Endothelial cell of umbilical vein (primary cell): ENCODE data around the gene KIF19. TPM values are rescaled to one million over a fixed set of nuclear protein-coding genes. Genes with fewer than 3 reads are reported as not detected.

Source experiments
- BruUV-seq: library from RNA; stranded (reverse); fragments of 400-500 nt; replicated peaks from 2 replicates; lab custom pipeline; 2021; lab: Mats Ljungman, UMichigan
- CTCF ChIA-PET: fragments of 300-600, 350-600 bp; sonication (Branson Sonifier 250); formaldehyde crosslinking; loops from one replicate; lab custom pipeline; 2021; ENCODE audit warnings: antibody characterized with exemption, inconsistent platforms; lab: Charles Lee
- POLR2A ChIA-PET: fragments of 300-600, 350-600 bp; sonication (Branson Sonifier 250); formaldehyde crosslinking; loops from one replicate; lab custom pipeline; 2021; ENCODE audit warnings: antibody characterized with exemption, inconsistent platforms; lab: Charles Lee
- DNase-seq: peaks from one replicate; pipeline ENCODE4 v3.0.0-alpha.2; 2011; ENCODE audit warnings: low read depth, low spot score
- FAIRE-seq: peaks from 2 replicates; lab custom pipeline; 2011; peaks lifted over from hg19 to GRCh38; lab: Jason Lieb, UNC
- H2AFZ ChIP-seq: 2 replicates; pipeline ENCODE4 v1.6.0; 2012; ENCODE audit warnings: low read depth, low read length, control low read depth, inconsistent platforms
- H3K27ac ChIP-seq: 2 replicates; pipeline ENCODE4 v1.5.1; 2011; ENCODE audit warnings: low read depth, mild to moderate bottlenecking, control low read depth, low read length, moderate library complexity; ENCODE audit not compliant: insufficient read depth
- H3K27me3 ChIP-seq, 2 experiments: 2 replicates each; pipeline versions ENCODE4 v1.6.0 to v1.6.1; 2011; ENCODE audit warnings: low read length in 2 of 2, mixed read lengths in 1 of 2; ENCODE audit not compliant: control insufficient read depth in 2 of 2, insufficient read depth in 2 of 2
- H3K36me3 ChIP-seq, 2 experiments: 2 replicates in 1 of 2; 3 replicates in 1 of 2; pipeline ENCODE4 v1.5.1; 2011; ENCODE audit warnings: low read length in 2 of 2, mild to moderate bottlenecking in 1 of 2, moderate library complexity in 1 of 2; ENCODE audit not compliant: control insufficient read depth in 2 of 2, insufficient read depth in 2 of 2; ENCODE audit errors: extremely low read depth in 1 of 2
- H3K4me1 ChIP-seq: 3 replicates; pipeline ENCODE4 v1.5.1; 2011; ENCODE audit warnings: mild to moderate bottlenecking, low read length; ENCODE audit not compliant: control insufficient read depth, insufficient read depth; ENCODE audit errors: extremely low read depth
- H3K4me2 ChIP-seq: 2 replicates; pipeline ENCODE4 v1.6.1; 2011; ENCODE audit warnings: low read length, control low read depth, mixed read lengths; ENCODE audit not compliant: insufficient read depth
- H3K4me3 ChIP-seq, 3 experiments: fragments of 200-600 bp in 1 of 3; sonication (generic), shearing (Covaris generic) in 1 of 3; replicated peaks in 1 of 3; 2 replicates each; pipeline ENCODE4 v1.5.1; 2011 to 2016; ENCODE audit warnings: control low read depth in 3 of 3, low read length in 3 of 3, mild to moderate bottlenecking in 2 of 3, inconsistent platforms in 1 of 3, low read depth in 1 of 3, moderate library complexity in 1 of 3; ENCODE audit not compliant: insufficient read depth in 1 of 3
- H3K79me2 ChIP-seq: 2 replicates; pipeline ENCODE4 v1.6.0; 2012; ENCODE audit warnings: low read length, inconsistent platforms; ENCODE audit not compliant: control insufficient read depth, insufficient read depth
- H3K9ac ChIP-seq: replicated peaks from 2 replicates; pipeline ENCODE3; 2011; ENCODE audit warnings: low read length, control low read depth; ENCODE audit not compliant: insufficient read depth; ENCODE audit errors: extremely low read depth
- H3K9me1 ChIP-seq: replicated peaks from 3 replicates; pipeline ENCODE4 v1.6.0; 2011; ENCODE audit warnings: mild to moderate bottlenecking, low read length; ENCODE audit not compliant: control insufficient read depth, insufficient read depth; ENCODE audit errors: extremely low read depth
- H3K9me3 ChIP-seq: replicated peaks from 2 replicates; pipeline ENCODE4 v1.5.1; 2012; ENCODE audit warnings: low read length, inconsistent platforms; ENCODE audit not compliant: control insufficient read depth, insufficient read depth
- H4K20me1 ChIP-seq: replicated peaks from 2 replicates; pipeline ENCODE3; 2011; ENCODE audit warnings: mild to moderate bottlenecking, low read length; ENCODE audit not compliant: control insufficient read depth, insufficient read depth; ENCODE audit errors: extremely low read depth
- EZH2 ChIP-seq: IDR thresholded peaks from 2 replicates; pipeline ENCODE4 v1.6.1; 2012; ENCODE audit warnings: borderline replicate concordance, low read depth, mild to moderate bottlenecking, moderate library complexity, low read length, inconsistent platforms; ENCODE audit not compliant: severe bottlenecking
- FOS ChIP-seq: IDR thresholded peaks from 2 replicates; pipeline ENCODE4 v1.6.1; 2011; ENCODE audit warnings: mild to moderate bottlenecking, low read length, moderate library complexity, borderline replicate concordance; ENCODE audit not compliant: insufficient read depth
- GATA2 ChIP-seq: IDR thresholded peaks from 2 replicates; pipeline ENCODE4 v1.7.0; 2011; ENCODE audit warnings: low read depth, mild to moderate bottlenecking, moderate library complexity, mixed read lengths, low read length; ENCODE audit not compliant: insufficient read length, insufficient read depth
- JUN ChIP-seq: IDR thresholded peaks from 2 replicates; pipeline ENCODE4 v1.6.1; 2011; ENCODE audit warnings: borderline replicate concordance, low read depth; ENCODE audit not compliant: insufficient read length, insufficient read depth
- MYC ChIP-seq: IDR thresholded peaks from one replicate; pipeline ENCODE4 v1.6.1; 2011; ENCODE audit warnings: mild to moderate bottlenecking, low read depth, low read length
- POLR2A ChIP-seq: IDR thresholded peaks from 2 replicates; pipeline ENCODE4 v1.6.1; 2012; ENCODE audit warnings: low read depth, mild to moderate bottlenecking, control low read depth, low read length
- POLR2AphosphoS5 ChIP-seq: IDR thresholded peaks from 2 replicates; pipeline ENCODE4 v1.6.1; 2012; ENCODE audit warnings: low read depth, mild to moderate bottlenecking, control low read depth, low read length, moderate library complexity; ENCODE audit not compliant: insufficient read depth
- dilution Hi-C: fragments of 300-500 bp; cut with MboI; formaldehyde crosslinking; loops from one replicate; pipeline ENCODE4 v1.15.0; 2019; ENCODE audit warnings: low sequenced_read_pairs; ENCODE audit not compliant: extremely low pct_ligation_motif_present
- intact Hi-C: fragments of 100-400 bp; cut with micrococcal nuclease; formaldehyde crosslinking; loops from one replicate; pipeline ENCODE4 v1.10.0; 2022
- polyA plus RNA-seq, 4 experiments: library from polyadenylated mRNA; depleted of rRNA in 3 of 4; stranded (reverse) in 3 of 4; unstranded in 1 of 4; fragments of >200 nt; gene quantifications; 2 replicates each; pipeline versions ENCODE4 v1.2.1 to v1.2.3, GENCODE V29; 2011 to 2012; ENCODE audit warnings: missing spikeins in 1 of 4
- total RNA-seq: library from RNA; stranded (reverse); gene quantifications from 2 replicates; pipeline ENCODE4 v1.2.3, GENCODE V29; 2021
- TF ChIP-seq, protein P1 (sequence below): IDR thresholded peaks from 2 replicates; pipeline ENCODE4 v1.6.1; 2011; ENCODE audit not compliant: insufficient read depth, insufficient read length
- TF ChIP-seq, protein P2 (sequence below), 2 donors: IDR thresholded peaks; 1 replicate in 1 of 2; 2 replicates in 1 of 2; pipeline ENCODE4 v1.5.1; 2011; ENCODE audit warnings: low read length in 2 of 2, mild to moderate bottlenecking in 2 of 2, moderate library complexity in 2 of 2, control low read depth in 1 of 2, inconsistent platforms in 1 of 2, low read depth in 1 of 2; ENCODE audit not compliant: insufficient read depth in 1 of 2; ENCODE audit errors: extremely low read depth in 1 of 2

Gene KIF19
- total and polyA plus RNA-seq, 2 donors (not counting 3 experiments of a cell fraction or from before 2014, with no cell fraction given), result 0.10 to 0.84 TPM

DNA sequence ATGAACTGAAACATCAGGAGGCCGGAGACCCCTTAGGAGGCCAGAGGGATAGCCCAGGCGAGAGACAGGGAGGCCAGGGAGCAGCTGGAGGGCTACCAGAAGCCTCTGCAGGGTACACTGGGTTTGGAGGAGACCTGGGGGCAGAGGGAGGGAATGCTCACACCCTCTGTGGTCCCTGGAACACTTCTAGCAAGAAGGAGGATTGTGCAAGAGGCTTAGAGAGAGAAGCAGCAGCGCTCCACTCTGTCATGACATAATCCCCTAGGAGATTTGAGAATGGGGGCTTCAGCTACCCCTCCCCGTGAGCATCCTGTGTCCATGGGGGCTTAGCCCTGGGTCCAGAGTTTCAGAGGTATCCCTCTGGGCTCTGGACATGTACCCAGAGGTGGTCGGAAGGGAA, 57.1 kb downstream of the KIF19 start:
- intact Hi-C loops, result no loop called here
- no peak for DNase-seq
- H3K4me3 ChIP-seq, result no peak overlapping the region
- H4K20me1 ChIP-seq, result no peaks in the 10 kb centered on the region
- dilution Hi-C loops, result no loop called here
- no peaks in the 10 kb centered on the region for H3K4me1 ChIP-seq
- no peak overlapping the region for H2AFZ ChIP-seq
- TF ChIP-seq GATA2 (no peak), JUN (no peak), POLR2A (no peak), MYC (no peak), EZH2 (no peak), POLR2AphosphoS5 (no peak), FOS (no peak)
- TF ChIP-seq, protein P1, sequence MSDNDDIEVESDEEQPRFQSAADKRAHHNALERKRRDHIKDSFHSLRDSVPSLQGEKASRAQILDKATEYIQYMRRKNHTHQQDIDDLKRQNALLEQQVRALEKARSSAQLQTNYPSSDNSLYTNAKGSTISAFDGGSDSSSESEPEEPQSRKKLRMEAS, result no peak
- TF ChIP-seq, protein P2, sequence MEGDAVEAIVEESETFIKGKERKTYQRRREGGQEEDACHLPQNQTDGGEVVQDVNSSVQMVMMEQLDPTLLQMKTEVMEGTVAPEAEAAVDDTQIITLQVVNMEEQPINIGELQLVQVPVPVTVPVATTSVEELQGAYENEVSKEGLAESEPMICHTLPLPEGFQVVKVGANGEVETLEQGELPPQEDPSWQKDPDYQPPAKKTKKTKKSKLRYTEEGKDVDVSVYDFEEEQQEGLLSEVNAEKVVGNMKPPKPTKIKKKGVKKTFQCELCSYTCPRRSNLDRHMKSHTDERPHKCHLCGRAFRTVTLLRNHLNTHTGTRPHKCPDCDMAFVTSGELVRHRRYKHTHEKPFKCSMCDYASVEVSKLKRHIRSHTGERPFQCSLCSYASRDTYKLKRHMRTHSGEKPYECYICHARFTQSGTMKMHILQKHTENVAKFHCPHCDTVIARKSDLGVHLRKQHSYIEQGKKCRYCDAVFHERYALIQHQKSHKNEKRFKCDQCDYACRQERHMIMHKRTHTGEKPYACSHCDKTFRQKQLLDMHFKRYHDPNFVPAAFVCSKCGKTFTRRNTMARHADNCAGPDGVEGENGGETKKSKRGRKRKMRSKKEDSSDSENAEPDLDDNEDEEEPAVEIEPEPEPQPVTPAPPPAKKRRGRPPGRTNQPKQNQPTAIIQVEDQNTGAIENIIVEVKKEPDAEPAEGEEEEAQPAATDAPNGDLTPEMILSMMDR (IDR thresholded peaks at IDR 0.05; ENCODE audit: extremely low read depth in 1 of 2, insufficient read depth in 1 of 2, low read depth in 1 of 2, low read length in 2 of 2), result no peak
- FAIRE-seq, result no peak
- H3K79me2 ChIP-seq, result no peaks in the 10 kb centered on the region
- H3K9me1 ChIP-seq, result no peaks in the 10 kb centered on the region
- no peaks in the 10 kb centered on the region for H3K36me3 ChIP-seq
- no peaks in the 10 kb centered on the region for H3K9me3 ChIP-seq
- H3K27ac ChIP-seq, result no peak overlapping the region
- CTCF ChIA-PET, result interaction anchor here (1.0 kb wide), 1 partner anchor 15 kb away, joined by 3 read pairs; no protein-coding TSS in a partner anchor
- H3K4me2 ChIP-seq, result no peak overlapping the region
- H3K9ac ChIP-seq, result no peak overlapping the region
- POLR2A ChIA-PET, result no interaction called here
- no TSS peak for BruUV-seq
- H3K27me3 ChIP-seq, result no peaks in the 10 kb centered on the region
